ENCODE results near the gene DUS3L. TPM values are rescaled to one million over a fixed set of nuclear protein-coding genes. Genes with fewer than 3 reads are reported as not detected.

DUS3L gene
- total RNA-seq, 4 donors from 2014 or later, result 19.5 to 45.9 (median 25.0) TPM

DNA sequence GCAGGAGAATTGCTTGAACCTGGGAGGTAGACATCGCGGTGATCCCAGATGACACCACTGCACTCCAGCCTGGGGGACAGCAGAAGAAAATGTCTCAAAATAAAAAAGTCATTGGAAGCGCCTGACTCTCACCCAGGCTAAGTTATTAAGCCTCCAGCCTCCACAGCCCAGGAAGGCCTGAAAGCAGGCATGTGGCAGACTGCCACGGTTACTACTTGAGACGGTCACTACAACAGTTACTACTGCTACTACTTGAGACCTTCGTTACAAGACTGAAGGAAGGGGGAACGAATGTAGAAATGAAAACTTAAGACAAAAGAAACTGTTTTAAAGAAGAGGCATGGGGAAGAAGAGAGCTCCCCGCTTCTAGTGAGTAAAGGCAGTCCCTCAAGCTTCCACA, 16.0 kb downstream of the DUS3L start:
- Histone ChIP-seq H3K27ac (no peak overlapping the region), H3K27me3 (peaks cover 0 to 4% (median 2%) of the 10 kb centered on the region in 3 donors), H3K36me3 (no peaks in the 10 kb centered on the region), H3K4me1 (no peaks in the 10 kb centered on the region), H3K4me3 (no peak overlapping the region), H3K9me3 (no peaks in the 10 kb centered on the region)
- ATAC-seq (no peak), DNase-seq (no peak)
- TF ChIP-seq POLR2A (IDR thresholded peaks at IDR 0.05), result no peak
- TF ChIP-seq, protein P1, sequence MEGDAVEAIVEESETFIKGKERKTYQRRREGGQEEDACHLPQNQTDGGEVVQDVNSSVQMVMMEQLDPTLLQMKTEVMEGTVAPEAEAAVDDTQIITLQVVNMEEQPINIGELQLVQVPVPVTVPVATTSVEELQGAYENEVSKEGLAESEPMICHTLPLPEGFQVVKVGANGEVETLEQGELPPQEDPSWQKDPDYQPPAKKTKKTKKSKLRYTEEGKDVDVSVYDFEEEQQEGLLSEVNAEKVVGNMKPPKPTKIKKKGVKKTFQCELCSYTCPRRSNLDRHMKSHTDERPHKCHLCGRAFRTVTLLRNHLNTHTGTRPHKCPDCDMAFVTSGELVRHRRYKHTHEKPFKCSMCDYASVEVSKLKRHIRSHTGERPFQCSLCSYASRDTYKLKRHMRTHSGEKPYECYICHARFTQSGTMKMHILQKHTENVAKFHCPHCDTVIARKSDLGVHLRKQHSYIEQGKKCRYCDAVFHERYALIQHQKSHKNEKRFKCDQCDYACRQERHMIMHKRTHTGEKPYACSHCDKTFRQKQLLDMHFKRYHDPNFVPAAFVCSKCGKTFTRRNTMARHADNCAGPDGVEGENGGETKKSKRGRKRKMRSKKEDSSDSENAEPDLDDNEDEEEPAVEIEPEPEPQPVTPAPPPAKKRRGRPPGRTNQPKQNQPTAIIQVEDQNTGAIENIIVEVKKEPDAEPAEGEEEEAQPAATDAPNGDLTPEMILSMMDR (IDR thresholded peaks at IDR 0.05 in 4 of 5, conservative IDR thresholded peaks at IDR 0.05 in 1 of 5), result no peak
- in situ Hi-C loops (cut with MboI; ENCODE audit: low sequenced_read_pairs in 4 of 4), result no loop called here
- intact Hi-C loops (cut with DNase I; ENCODE audit: low total_unique reads), result no loop called here

DNA sequence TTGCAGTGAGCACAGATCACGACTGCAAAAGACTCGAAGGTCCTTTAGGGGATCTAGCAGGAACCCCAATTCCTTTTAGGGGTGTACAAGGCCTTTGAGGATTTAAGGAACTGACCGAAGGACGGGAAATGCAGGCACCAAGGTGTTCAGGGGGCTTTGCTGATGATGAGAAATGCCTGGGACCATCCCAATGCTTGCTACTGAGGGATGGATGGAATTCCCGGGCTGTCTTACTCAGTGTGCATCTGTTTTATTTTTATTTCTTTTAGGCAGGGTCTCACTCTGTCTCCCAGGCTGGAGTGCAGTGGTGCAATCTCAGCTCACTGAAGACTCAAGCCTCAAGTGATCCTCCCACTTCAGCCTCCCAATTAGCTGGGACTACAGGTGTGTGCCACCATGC, 17.7 kb downstream of the DUS3L start:
- Histone ChIP-seq H3K4me1 (no peaks in the 10 kb centered on the region), H3K4me3 (no peak overlapping the region), H3K27ac (no peak overlapping the region), H3K9me3 (no peaks in the 10 kb centered on the region), H3K27me3 (peaks cover 0 to 4% (median 2%) of the 10 kb centered on the region in 3 donors), H3K36me3 (no peaks in the 10 kb centered on the region)
- in situ Hi-C loops (cut with MboI; ENCODE audit: low sequenced_read_pairs in 4 of 4) (no loop called here), intact Hi-C loops (cut with DNase I; ENCODE audit: low total_unique reads) (no loop called here)
- TF ChIP-seq, protein P1 (IDR thresholded peaks at IDR 0.05 in 4 of 5, conservative IDR thresholded peaks at IDR 0.05 in 1 of 5), result no peak
- TF ChIP-seq POLR2A (IDR thresholded peaks at IDR 0.05), result no peak
- no peak for DNase-seq
- ATAC-seq, result no peak

DNA sequence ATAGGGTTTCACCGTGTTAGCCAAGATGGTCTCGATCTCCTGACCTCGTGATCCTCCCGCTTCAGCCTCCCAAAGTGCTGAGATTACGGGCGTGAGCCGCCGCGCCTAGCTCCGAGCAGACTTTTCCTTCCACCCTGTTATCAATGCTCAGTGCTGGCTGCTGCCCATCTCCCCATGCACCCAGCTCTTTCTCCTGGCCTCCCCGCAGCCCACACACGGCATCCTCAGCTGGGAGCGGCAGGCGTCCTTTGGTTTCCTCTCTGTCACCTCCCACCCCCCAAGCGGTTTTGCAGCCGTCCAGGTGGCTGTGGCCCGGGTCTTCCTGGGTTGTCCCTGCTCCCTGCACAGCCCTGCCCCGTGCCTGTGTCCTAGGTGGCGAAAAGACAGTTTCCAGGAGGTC, 18.5 kb downstream of the DUS3L start:
- Histone ChIP-seq H3K4me1 (no peaks in the 10 kb centered on the region), H3K27me3 (peaks cover 0 to 4% (median 2%) of the 10 kb centered on the region in 3 donors), H3K9me3 (no peaks in the 10 kb centered on the region), H3K36me3 (no peaks in the 10 kb centered on the region), H3K27ac (no peak overlapping the region), H3K4me3 (no peak overlapping the region)
- no peak for DNase-seq
- no peak for ATAC-seq
- intact Hi-C loops (cut with DNase I; ENCODE audit: low total_unique reads) (no loop called here), in situ Hi-C loops (cut with MboI; ENCODE audit: low sequenced_read_pairs in 4 of 4) (no loop called here)
- TF ChIP-seq, protein P1 (IDR thresholded peaks at IDR 0.05 in 4 of 5, conservative IDR thresholded peaks at IDR 0.05 in 1 of 5), result no peak
- no peak for TF ChIP-seq POLR2A (IDR thresholded peaks at IDR 0.05)

DNA sequence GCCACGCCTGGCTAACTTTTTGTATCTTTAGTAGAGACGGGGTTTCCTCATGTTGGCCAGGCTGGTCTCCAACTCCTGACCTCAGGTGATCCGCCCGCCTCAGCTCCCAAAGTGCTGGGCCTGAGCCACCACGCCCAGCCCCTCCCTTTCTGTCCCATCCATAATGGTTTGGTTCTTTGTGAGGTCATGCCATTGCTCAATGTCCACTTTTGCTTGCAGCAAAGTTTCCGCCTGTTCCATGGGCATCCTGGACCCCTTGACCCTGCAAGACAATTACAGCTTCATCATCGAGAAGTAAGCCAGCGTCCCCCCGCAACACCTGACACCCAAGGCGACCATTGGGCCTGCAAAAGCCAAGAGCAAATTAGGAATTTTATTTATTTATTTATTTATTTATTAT, 23.0 kb downstream of the DUS3L start:
- H3K27ac ChIP-seq, result no peak overlapping the region
- peaks cover 0 to 4% (median 0%) of the 10 kb centered on the region in 3 donors for H3K27me3 ChIP-seq
- H3K4me3 ChIP-seq, result no peak overlapping the region
- no peaks in the 10 kb centered on the region for H3K36me3 ChIP-seq
- TF ChIP-seq, protein P1 (IDR thresholded peaks at IDR 0.05 in 4 of 5, conservative IDR thresholded peaks at IDR 0.05 in 1 of 5), result no peak
- TF ChIP-seq POLR2A (IDR thresholded peaks at IDR 0.05), result no peak
- H3K9me3 ChIP-seq, result no peaks in the 10 kb centered on the region
- H3K4me1 ChIP-seq, result no peaks in the 10 kb centered on the region
- in situ Hi-C loops (cut with MboI; ENCODE audit: low sequenced_read_pairs in 4 of 4) (no loop called here), intact Hi-C loops (cut with DNase I; ENCODE audit: low total_unique reads) (no loop called here)
- ATAC-seq (no peak), DNase-seq (no peak)

DNA sequence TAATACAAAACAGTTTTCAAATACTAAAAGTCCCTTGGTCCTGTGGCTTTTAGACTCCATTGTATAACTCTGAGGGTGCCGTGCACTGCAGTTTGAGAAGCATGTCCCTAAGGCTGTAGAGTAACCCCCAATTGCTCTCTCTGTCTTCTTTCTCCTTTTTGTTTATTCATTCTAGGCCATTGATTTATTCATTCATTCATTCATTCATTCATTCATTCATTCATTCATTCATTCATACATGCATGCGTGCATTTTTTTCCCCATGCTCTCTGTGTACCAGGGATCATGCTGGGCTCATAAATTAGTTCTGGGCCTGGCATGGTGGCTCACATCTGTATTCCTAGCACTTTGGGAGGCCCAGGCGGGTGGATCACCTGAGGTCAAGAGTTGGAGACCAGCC, 25.7 kb downstream of the DUS3L start:
- no peaks in the 10 kb centered on the region for H3K9me3 ChIP-seq
- in situ Hi-C loops (cut with MboI; ENCODE audit: low sequenced_read_pairs in 4 of 4) (no loop called here), intact Hi-C loops (cut with DNase I; ENCODE audit: low total_unique reads) (no loop called here)
- TF ChIP-seq, protein P1 (IDR thresholded peaks at IDR 0.05 in 4 of 5, conservative IDR thresholded peaks at IDR 0.05 in 1 of 5), result no peak
- TF ChIP-seq POLR2A (IDR thresholded peaks at IDR 0.05), result no peak
- H3K4me3 ChIP-seq, result no peak overlapping the region
- H3K4me1 ChIP-seq, result no peaks in the 10 kb centered on the region
- ATAC-seq, result no peak
- no peaks in the 10 kb centered on the region for H3K27me3 ChIP-seq
- no peak for DNase-seq
- H3K27ac ChIP-seq, result no peak overlapping the region
- H3K36me3 ChIP-seq, result no peaks in the 10 kb centered on the region
